CD4-positive, alpha-beta T cell treated with Interleukin-2 at 100 ng/mL for 4 hours (primary cell): ENCODE results near the gene ZNF22.

Experiments used
- DNase-seq: peaks from one replicate; pipeline ENCODE4 v3.0.0-alpha.2; 2020; ENCODE audit warnings: low spot score

Gene ZNF22

GRCh38 chr10:44977287-44978212, 23.2 kb upstream of the ZNF22 start:
- no peak for DNase-seq

GRCh38 chr10:44978213-44978569, 22.5 kb upstream of the ZNF22 start:
- DNase-seq: no peak

DNA sequence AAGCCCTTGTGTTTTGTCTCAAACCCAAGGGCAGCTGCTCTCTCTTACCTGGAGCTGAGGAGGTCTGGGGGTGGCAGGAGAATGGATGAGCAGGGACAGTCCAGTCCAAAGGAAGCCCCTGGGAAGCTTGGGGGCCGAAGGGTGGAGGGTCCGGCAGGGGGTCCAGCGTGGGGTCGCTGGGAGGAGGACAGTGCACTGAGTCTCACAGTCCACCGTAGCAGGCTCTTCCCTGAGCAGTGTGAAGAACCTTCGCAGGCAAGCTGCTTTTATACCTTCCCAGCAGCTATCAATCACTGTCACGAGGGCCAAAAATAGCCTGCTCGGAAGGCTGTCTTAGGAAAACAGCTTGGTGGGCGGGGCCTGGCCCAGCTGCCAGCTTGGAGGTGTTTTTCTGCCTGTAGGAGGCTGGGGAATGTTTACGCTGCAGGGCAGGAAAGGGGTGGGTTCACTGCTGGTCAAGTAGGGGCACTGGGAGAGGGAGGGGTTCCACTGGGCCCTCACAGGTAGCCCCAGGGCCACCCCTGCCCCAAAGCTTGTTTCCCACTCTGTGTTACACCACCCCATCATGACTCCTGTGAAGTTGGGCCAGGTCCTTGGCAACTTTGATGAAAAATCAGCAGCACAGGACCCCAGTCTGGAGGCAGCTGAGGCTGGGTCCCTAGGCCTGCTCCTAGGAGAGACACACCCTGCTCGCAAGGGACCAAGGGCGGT, 22.0 kb upstream of the ZNF22 start, which contains the start of gene DEPP1:
TSS of gene DEPP1 (minus strand) at position 240 of the 711 bp plus-strand sequence. CDS start 779 bp downstream, outside the sequence.
- DNase-seq: no peak

DNA sequence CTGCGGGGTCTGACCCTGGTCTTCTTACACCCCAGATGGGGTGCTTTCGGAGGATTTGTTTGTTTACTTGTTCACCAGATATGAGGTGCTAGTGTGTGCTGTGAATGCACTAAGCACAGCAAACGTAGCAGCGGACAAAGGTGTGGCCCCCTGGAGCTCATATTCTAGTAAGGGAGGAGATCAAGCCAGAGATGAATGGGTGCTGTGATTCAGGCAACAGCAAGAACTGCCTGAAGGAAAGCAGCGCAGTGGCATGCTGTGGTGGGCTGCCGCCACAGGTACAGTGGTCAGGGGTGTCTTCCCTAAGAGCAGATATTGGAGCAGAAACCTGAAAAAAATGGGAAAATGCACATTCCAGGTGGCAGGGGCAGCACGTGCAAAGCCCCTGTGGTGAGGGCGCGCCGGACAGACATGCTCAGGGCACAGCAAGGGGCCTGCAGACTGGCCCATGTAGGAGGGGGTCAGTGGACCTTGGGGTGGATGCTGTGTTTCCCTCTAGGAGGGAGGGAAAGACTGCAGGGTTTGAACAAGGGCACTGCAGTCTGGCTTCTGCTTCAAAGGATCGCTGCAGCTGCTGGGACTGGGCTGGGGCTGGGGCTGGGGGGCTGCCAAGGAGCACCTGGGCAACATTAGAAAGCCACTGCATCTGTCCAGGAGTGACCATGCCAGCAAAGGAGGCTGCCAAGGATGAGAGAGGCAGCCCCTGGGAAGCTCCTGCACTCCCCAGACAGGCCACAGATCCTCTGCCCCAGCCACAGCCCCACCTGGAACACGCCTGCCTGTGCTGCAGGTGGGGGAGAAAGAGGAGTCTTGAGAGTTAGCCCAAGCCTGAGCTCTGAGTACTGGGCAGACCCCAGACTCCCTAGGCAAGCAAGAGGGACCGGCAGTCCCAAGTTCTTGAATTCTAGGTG, 21.2 kb upstream of the ZNF22 start:
- no peak for DNase-seq

DNA sequence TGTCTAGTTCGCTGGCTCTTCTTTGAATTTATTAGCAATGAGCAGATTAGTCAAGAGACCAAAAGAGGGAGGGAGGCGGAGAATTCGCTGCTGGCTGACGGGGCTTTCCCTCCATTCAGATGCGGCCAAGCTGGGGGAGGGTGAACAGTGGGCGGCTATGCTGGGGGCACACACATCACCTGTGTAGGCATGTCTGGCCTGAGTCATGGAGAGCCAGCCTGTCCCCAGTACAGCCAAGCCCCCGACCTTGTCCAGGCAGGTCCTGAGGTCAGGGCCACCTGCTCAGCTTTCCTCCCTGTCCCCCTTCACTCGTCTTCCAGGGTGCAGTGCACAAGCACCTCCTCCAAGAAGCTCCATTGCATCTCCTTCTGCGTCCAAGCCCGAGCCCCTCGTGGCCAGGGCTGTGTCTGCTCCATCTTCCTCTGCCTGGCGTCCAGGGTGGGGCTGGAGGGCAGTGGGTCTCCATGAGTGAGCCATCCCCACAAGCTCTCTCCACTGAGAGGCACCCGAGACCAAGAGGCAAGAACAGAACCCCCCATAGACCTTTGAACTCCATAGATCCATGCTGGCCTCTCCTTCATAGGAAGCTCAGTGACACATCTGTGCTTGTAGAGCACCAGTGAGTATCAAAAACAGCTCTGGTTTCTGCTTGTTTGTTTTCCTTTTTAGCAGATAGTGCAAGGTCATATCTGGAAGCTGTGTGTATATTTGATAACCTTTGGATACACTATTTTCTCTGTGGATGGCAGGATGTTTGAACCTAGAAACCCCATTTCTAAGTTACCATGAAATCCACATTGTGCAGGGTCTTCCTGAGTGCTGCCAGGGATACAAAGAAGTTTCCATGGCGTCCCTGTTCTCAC, 20.2 kb upstream of the ZNF22 start:
- no peak for DNase-seq

DNA sequence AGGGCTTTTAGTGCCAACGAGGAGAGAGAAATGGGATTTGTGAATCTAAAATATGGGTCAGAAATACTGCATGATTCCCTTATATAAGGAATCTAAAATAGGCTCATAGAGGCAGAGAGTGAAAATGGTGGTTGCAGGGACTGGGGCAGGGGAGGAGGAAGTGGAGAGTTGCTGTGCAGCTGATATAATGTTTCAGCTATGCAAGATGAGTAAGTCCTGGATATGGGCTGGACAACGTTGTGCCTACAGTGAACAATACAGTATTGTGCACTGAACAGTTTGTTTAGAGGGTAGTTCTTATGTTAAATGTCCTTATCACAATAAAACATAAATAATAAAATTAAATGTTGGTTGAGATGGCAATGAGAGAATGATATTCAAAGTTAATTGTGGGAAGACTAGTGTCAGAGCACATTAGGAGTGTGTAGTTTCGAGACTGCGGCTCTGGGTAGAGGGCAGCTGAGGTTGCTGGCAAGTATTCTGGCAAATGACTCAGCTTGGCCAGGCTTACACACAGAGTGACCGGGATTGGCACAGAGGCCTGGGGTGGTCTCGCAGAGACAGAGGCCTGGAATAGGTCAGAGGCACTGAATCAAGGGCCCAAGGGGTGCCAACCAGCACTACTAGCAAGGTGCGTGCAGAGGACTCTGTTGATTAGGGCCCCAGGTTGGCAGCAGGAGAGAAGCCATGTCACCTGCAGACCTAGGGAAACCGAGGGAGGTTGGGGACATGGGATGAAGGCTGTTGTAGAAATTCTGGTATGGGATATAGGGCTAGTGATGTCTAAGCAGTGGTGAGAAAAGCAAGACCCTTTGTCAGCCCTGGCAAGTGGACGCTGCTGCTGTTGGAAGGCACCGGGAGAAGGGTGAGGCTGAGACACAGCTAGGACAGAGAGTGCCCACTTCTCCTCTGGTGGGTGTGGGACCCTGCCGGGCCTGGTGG, 19.3 kb upstream of the ZNF22 start:
- no peak for DNase-seq

DNA sequence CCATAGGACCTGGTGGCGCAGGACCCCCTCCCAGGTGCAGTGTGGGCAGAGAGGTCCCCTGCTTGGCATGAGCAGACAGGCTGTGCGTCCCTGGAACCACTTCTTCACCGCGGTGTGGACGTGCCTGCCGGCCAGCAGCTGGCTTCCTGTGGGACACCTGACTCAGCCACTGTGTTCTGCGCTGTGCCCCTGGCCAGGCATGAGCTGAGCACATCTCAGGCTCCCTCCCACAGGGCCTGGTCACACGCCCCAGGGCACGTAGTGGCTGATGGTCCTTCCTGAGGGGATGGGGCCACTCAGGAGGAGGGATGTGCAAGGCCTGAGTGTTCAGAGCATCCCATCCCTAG, 18.6 kb upstream of the ZNF22 start:
- no peak for DNase-seq

DNA sequence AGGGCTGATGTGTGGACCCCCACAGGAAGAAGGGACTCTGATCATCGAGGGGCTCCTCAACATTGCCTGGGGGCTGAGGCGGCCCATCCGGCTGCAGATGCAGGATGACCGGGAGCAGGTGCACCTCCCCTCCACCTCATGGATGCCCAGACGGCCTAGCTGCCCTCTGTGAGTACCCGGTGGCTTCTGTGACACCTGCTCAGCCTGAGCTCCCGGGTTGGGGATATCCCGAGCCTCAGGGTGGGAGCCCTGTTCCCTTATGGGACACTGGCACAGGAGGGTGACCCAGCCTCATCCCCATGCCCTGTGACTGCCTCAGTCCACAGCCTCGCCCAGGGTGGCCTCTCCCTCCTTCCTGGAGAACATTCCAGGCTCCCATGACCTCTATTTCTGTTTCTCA, 18.2 kb upstream of the ZNF22 start:
- DNase-seq: no peak

- no peak for DNase-seq
These were observed 17.4 kb upstream of the ZNF22 start for GRCh38 chr10:44983066-44983894.

GRCh38 chr10:44983895-44984278, 16.8 kb upstream of the ZNF22 start:
- no peak for DNase-seq

DNA sequence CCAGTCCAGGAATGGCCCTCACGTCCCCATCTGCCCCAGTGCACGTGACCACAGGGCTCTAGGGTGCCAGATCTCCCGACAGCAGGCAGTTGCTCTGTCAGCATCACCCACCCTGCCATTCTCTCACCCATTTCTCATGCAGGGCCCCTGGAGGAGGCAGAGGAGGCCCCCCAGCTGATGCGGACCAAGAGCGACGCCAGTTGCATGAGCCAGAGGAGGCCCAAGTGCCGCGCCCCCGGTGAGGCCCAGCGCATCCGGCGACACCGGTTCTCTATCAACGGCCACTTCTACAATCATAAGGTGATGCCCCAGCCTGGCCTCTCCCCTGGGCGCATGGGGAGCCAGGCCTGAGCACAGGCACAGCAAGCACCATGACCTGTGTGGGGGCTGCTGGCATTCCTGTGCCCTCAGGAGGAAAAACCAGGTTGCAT, 16.0 kb upstream of the ZNF22 start:
- no peak for DNase-seq

DNA sequence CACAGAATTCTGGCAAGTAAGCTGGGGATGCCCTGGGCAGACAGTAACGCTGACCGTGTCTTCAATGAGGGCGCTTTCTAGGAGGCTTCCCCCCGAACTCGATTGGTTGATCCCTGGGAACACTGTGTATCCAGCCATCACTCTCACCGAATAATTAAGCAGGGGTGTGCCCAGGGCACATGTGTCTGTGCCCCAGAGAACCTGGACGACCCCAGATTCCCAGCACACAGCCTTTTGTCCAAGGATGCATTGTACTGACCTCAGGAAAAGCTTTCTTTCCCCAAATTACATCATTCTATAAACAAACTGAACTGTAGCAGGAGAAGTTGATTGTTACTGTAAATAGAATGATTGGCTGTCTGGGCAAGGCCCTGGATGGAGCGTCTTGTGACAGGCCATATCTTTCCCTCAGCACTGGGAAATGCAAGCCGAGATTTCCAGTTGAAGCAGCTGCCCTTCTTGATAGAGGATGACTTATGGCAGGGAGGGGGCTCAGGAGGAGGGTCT, 15.5 kb upstream of the ZNF22 start:
- DNase-seq: no peak

GRCh38 chr10:44986179-44986578, 14.5 kb upstream of the ZNF22 start:
- no peak for DNase-seq

GRCh38 chr10:44986670-44987069, 14.1 kb upstream of the ZNF22 start:
- no peak for DNase-seq

GRCh38 chr10:44988957-44989585, 11.7 kb upstream of the ZNF22 start:
- DNase-seq: no peak

DNA sequence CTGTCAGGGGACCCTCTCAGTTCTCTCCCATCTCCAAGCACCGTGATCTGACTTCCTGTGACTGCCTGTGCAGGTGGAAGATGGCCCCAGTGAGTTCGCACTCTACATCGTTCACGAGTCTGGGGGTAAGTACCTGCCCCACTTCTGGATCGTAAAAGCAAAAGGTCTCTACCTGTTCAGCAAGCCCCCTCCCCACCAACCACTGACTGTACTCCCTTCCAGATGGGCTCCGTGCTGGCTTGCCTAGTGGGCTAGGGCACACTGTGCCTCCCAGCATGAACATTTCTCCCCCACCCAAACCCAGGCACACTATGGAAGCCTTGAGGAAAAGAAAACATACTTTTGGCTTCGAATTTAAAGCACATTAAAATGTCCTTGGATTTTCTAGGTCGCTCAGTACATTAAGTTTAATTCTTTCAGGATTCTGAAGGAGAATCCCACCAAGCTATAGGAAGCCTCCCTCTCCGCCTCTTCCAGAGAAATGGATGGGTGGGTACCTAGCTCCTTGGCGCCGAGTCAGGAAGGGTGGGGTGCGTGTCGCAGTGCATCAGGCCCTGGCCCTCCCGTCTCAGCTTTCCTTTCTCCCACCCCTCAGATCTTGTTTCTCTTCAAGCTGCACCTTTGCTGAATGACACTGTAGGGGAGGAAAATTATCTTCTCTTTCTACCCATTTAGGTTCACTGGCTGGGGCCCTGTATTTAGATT, 11.0 kb upstream of the ZNF22 start:
- no peak for DNase-seq

GRCh38 chr10:44990302-44990655, 10.4 kb upstream of the ZNF22 start:
- DNase-seq: no peak

DNA sequence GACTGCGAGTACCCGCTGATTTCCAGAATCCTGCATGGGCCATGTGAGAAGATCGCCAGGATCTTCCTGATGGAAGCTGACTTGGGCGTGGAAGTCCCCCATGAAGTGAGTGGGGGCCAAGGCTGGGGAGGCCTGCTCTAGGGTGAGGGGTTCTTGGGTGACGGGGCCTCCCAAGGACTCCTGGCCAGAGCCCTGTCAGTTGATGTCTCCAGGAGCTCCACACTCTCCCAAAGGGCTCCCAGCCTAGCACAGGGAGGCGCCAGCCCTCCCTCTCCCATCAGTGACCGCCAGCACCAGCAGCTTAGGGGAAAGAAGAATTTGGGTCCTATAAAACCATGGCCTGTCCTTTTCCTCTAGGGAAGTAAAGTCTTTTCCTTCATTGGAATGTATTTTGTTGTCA, 9.8 kb upstream of the ZNF22 start:
- no peak for DNase-seq
